ENCODE data around the gene COASY. TPM values are rescaled to one million over a fixed set of nuclear protein-coding genes. Genes with fewer than 3 reads are reported as not detected.

Gene COASY
- total and polyA plus RNA-seq, 2 experiments from 2014 or later: 60.1 to 72.1 TPM

DNA sequence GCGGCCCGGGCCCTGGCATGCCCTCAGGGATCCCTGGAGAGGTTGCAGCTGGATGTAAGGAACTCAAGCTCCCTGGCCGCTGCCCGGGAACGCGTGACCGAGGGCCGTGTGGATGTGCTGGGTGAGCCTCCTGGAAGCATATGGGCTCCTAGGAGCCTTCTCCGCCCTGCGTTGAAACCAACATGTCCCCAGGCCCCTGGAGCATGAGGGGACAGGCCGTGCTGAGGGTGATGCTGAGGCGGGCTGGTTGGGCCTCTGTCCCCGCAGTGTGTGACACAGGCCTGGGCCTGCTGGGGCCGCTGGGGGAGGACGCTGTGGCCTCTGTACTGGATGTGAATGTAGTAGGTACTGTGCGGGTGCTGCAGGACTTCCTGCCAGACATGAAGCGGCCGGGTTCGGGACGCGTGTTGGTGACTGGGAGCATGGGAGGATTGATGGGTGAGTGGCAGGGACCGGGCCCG is 14.9 kb upstream of the COASY start (continued):
- TF ChIP-seq, protein P1, sequence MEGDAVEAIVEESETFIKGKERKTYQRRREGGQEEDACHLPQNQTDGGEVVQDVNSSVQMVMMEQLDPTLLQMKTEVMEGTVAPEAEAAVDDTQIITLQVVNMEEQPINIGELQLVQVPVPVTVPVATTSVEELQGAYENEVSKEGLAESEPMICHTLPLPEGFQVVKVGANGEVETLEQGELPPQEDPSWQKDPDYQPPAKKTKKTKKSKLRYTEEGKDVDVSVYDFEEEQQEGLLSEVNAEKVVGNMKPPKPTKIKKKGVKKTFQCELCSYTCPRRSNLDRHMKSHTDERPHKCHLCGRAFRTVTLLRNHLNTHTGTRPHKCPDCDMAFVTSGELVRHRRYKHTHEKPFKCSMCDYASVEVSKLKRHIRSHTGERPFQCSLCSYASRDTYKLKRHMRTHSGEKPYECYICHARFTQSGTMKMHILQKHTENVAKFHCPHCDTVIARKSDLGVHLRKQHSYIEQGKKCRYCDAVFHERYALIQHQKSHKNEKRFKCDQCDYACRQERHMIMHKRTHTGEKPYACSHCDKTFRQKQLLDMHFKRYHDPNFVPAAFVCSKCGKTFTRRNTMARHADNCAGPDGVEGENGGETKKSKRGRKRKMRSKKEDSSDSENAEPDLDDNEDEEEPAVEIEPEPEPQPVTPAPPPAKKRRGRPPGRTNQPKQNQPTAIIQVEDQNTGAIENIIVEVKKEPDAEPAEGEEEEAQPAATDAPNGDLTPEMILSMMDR (conservative IDR thresholded peaks at IDR 0.05; ENCODE audit: low read depth in 2 of 2): no peak
- TF ChIP-seq ZNF331 (CRISPR knock-in tag; IDR thresholded peaks at IDR 0.05; ENCODE audit: low read depth) (no peak), EZH2 (IDR thresholded peaks at IDR 0.05; ENCODE audit: low read depth, unreplicated experiment) (no peak)

DNA sequence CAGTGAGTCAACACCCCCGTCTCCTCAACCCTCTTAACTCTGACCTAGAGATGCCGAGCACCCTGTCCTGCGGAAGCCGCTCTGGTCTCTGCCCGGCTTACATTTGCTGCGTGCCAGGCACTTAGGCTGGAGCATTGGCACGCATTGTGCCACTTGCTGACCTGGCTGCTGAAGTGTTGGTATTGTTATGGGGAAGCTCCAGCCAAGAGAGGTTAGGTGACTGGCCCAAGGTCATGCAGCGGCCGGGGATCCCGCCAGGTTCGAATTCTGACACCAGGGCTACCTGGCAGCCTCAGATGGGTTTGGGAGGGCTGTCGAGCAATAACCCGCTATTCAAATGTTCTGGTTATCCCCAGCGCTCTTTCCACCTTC is 14.3 kb upstream of the COASY start:
- no peaks in the 10 kb centered on the region for H3K9me2 ChIP-seq (ENCODE audit: insufficient read depth)
- 0 out of 2 replicates have a peak, but pooled peaks cover 7% of the 10 kb centered on the region for H3K27me3 ChIP-seq (ENCODE audit: insufficient read depth)
- Mint-ChIP-seq H3K36me3 (ENCODE audit: low read depth) (peaks cover 3% of the 10 kb centered on the region; the same call in 1 of the 3 replicates), H3K4me3 (peak overlapping the region; percentile 66), H3K4me1 (peaks cover 8% of the 10 kb centered on the region; the same call in 2 of the 3 replicates), H3K9me3 (no peaks in the 10 kb centered on the region), H3K27ac (no peak overlapping the region), H3K27me3 (ENCODE audit: insufficient read depth, low read depth, poor library complexity) (peaks cover 7% of the 10 kb centered on the region)
- H3K4me1 ChIP-seq (ENCODE audit: insufficient read depth): peaks cover 4% of the 10 kb centered on the region; the same call in 1 of the 2 replicates
- no peak for DNase-seq (ENCODE audit: low spot score)
- no peak for ATAC-seq
- peak overlapping the region; percentile 72 for H3K4me3 ChIP-seq
- H3F3A ChIP-seq (replicated peaks; ENCODE audit: low read depth): peaks cover 10% of the 10 kb centered on the region
- H3K4me2 ChIP-seq: peak overlapping the region; percentile 84
- H3K27ac ChIP-seq (ENCODE audit: low read depth): no peak overlapping the region
- H4K20me1 ChIP-seq (replicated peaks; ENCODE audit: insufficient read depth): peaks cover 6% of the 10 kb centered on the region; the same call in 1 of the 2 replicates
- 0 out of 2 replicates have a peak, but pooled peaks cover 2% of the 10 kb centered on the region for H3K79me2 ChIP-seq (replicated peaks; ENCODE audit: insufficient read depth)
- no peaks in the 10 kb centered on the region for H3K36me3 ChIP-seq (ENCODE audit: insufficient read depth)
- H2AFZ ChIP-seq: peak overlapping the region; percentile 92; the same call in 1 of the 2 replicates
- TF ChIP-seq EZH2 (IDR thresholded peaks at IDR 0.05; ENCODE audit: low read depth, unreplicated experiment) (no peak), ZNF331 (CRISPR knock-in tag; IDR thresholded peaks at IDR 0.05; ENCODE audit: low read depth) (no peak), CREB1 (CRISPR knock-in tag; IDR thresholded peaks at IDR 0.05; ENCODE audit: low read depth) (no peak), JUNB (IDR thresholded peaks at IDR 0.05; ENCODE audit: unreplicated experiment) (no peak), STAT1 (IDR thresholded peaks at IDR 0.05; ENCODE audit: unreplicated experiment) (no peak), EZH2phosphoT487 (IDR thresholded peaks at IDR 0.05; ENCODE audit: unreplicated experiment) (no peak), ZNF114 (CRISPR knock-in tag; IDR thresholded peaks at IDR 0.05) (no peak), NANOG (IDR thresholded peaks at IDR 0.05; ENCODE audit: borderline replicate concordance) (no peak)
- TF ChIP-seq, protein P2, sequence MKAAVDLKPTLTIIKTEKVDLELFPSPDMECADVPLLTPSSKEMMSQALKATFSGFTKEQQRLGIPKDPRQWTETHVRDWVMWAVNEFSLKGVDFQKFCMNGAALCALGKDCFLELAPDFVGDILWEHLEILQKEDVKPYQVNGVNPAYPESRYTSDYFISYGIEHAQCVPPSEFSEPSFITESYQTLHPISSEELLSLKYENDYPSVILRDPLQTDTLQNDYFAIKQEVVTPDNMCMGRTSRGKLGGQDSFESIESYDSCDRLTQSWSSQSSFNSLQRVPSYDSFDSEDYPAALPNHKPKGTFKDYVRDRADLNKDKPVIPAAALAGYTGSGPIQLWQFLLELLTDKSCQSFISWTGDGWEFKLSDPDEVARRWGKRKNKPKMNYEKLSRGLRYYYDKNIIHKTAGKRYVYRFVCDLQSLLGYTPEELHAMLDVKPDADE (IDR thresholded peaks at IDR 0.05): no peak
- TF ChIP-seq, protein P1 (conservative IDR thresholded peaks at IDR 0.05; ENCODE audit: low read depth in 2 of 2): no peak
- TF ChIP-seq, protein P3, sequence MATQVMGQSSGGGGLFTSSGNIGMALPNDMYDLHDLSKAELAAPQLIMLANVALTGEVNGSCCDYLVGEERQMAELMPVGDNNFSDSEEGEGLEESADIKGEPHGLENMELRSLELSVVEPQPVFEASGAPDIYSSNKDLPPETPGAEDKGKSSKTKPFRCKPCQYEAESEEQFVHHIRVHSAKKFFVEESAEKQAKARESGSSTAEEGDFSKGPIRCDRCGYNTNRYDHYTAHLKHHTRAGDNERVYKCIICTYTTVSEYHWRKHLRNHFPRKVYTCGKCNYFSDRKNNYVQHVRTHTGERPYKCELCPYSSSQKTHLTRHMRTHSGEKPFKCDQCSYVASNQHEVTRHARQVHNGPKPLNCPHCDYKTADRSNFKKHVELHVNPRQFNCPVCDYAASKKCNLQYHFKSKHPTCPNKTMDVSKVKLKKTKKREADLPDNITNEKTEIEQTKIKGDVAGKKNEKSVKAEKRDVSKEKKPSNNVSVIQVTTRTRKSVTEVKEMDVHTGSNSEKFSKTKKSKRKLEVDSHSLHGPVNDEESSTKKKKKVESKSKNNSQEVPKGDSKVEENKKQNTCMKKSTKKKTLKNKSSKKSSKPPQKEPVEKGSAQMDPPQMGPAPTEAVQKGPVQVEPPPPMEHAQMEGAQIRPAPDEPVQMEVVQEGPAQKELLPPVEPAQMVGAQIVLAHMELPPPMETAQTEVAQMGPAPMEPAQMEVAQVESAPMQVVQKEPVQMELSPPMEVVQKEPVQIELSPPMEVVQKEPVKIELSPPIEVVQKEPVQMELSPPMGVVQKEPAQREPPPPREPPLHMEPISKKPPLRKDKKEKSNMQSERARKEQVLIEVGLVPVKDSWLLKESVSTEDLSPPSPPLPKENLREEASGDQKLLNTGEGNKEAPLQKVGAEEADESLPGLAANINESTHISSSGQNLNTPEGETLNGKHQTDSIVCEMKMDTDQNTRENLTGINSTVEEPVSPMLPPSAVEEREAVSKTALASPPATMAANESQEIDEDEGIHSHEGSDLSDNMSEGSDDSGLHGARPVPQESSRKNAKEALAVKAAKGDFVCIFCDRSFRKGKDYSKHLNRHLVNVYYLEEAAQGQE (IDR thresholded peaks at IDR 0.05; ENCODE audit: unreplicated experiment): no peak

Data from GM23338 (cell line).